ENCODE data around the gene DAPK1.

Gene DAPK1

DNA sequence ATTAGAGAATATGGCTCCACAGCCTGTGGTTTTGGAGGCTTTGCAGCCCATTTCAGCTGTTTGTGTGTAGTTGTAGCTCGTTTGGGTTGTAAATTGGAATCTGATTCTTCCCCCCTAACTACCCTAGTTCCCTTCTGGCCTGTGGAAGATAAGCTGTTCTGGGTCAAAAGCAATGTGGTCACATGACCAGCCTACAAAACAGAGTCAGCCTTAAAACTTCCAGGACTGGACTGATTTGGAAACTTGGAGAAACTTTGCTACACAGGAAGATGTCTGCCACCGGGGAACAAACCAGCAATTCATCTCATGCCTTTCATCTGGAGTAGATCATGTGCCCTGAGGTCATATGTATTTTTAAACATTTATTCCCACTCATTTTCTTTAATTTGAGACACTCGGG is 83.8 kb downstream of the DAPK1 start:
- no peak for DNase-seq (ENCODE audit: low read depth, low spot score)
- in situ Hi-C loops (cut with HindIII; ENCODE audit: low sequenced_read_pairs) = no loop called here
- TF ChIP-seq, protein P1, sequence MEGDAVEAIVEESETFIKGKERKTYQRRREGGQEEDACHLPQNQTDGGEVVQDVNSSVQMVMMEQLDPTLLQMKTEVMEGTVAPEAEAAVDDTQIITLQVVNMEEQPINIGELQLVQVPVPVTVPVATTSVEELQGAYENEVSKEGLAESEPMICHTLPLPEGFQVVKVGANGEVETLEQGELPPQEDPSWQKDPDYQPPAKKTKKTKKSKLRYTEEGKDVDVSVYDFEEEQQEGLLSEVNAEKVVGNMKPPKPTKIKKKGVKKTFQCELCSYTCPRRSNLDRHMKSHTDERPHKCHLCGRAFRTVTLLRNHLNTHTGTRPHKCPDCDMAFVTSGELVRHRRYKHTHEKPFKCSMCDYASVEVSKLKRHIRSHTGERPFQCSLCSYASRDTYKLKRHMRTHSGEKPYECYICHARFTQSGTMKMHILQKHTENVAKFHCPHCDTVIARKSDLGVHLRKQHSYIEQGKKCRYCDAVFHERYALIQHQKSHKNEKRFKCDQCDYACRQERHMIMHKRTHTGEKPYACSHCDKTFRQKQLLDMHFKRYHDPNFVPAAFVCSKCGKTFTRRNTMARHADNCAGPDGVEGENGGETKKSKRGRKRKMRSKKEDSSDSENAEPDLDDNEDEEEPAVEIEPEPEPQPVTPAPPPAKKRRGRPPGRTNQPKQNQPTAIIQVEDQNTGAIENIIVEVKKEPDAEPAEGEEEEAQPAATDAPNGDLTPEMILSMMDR (IDR thresholded peaks at IDR 0.05; ENCODE audit: low read depth, low read length) = no peak
- H3K4me3 ChIP-seq (ENCODE audit: low read depth, low read length) = no peak overlapping the region

DNA sequence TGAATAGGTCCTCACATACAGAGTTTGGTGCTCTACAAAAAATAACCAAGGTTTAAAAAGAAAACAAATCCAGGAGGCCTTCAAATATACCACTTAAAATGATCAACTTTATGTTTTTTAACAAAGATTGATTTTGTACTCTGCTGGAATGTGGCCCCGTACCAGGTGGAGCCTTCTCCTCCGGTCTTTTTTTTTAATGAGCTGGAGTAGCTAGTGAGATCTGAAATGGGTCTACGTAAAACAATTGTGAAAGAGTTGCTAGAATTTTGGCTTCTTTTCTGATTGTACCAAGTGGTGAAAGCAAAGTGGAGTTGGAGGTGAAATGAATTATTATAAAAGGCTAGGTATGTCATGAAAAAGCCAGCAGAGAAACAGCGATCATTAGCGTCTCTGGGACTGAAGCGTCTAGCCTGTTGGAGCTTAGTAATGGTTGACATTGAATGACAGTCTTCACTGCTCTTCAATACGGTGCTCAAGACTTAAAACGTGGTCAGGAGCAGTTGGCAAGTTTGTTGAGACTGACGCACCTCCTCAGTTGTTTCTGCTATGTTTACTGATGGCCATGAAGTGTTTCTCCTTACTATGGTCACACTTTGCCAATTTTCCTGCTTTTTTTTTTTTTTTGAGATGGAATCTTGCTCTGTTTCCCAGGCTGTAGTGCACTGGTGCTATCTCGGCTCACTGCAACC is 84.4 kb downstream of the DAPK1 start:
- in situ Hi-C loops (cut with HindIII; ENCODE audit: low sequenced_read_pairs) = no loop called here
- TF ChIP-seq, protein P1 (IDR thresholded peaks at IDR 0.05; ENCODE audit: low read depth, low read length) = no peak
- DNase-seq (ENCODE audit: low read depth, low spot score) = no peak
- no peak overlapping the region for H3K4me3 ChIP-seq (ENCODE audit: low read depth, low read length)

DNA sequence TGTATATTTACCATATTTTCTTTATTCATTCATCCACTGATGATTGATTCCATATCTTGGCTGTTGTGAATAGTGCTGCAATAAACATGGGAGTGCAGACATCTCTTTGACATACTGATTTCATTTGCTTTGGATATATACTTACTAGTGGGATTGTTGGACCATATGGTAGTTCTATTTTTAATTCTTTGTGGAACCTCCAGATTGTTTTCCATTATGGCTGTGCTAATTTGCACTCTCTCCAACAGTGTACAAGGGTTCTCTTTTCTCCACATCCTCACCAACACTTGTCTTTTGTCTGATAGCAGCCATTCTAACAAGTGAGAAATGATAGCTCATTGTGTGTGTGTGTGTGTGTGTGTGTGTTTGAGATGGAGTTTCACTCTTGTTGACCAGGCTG is 86.7 kb downstream of the DAPK1 start:
- TF ChIP-seq, protein P1 (IDR thresholded peaks at IDR 0.05; ENCODE audit: low read depth, low read length) = no peak
- in situ Hi-C loops (cut with HindIII; ENCODE audit: low sequenced_read_pairs) = no loop called here
- no peak overlapping the region for H3K4me3 ChIP-seq (ENCODE audit: low read depth, low read length)
- DNase-seq (ENCODE audit: low read depth, low spot score) = no peak

DNA sequence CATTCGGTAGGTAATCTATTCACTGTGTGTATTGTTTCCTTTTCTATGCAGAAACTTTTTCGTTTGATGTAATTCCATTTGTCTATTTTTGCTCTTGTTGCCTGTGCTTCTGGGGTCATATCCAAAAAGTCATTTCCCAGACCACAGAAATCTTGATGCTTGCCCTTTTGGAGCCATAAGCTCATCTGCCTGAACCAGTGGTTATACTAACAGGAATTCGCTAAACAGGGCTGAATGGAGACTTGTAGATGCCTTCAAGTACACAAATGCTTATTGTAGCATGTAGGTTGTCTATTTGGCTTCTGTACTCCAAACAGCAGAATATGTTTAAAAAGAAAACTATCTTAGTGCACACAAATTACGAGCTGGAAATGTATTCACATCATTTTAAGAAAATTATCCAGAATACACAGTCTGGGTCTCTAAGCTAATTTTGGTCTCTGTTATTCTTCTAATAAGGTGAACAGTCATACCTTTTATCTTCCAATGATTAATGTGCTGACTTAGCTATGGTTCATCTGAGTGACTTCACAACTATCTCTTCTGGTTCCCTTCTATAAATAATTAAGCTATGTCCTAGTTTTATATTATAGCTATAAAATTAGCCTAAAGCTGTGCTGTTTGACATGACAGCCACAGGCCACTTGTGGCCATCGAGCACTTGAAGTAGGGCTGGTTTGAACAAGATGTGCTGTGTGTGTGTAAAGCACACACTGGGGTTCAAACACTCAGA is 87.6 kb downstream of the DAPK1 start:
- TF ChIP-seq, protein P1 (IDR thresholded peaks at IDR 0.05; ENCODE audit: low read depth, low read length) = no peak
- in situ Hi-C loops (cut with HindIII; ENCODE audit: low sequenced_read_pairs) = no loop called here
- DNase-seq (ENCODE audit: low read depth, low spot score) = no peak
- H3K4me3 ChIP-seq (ENCODE audit: low read depth, low read length) = no peak overlapping the region

DNA sequence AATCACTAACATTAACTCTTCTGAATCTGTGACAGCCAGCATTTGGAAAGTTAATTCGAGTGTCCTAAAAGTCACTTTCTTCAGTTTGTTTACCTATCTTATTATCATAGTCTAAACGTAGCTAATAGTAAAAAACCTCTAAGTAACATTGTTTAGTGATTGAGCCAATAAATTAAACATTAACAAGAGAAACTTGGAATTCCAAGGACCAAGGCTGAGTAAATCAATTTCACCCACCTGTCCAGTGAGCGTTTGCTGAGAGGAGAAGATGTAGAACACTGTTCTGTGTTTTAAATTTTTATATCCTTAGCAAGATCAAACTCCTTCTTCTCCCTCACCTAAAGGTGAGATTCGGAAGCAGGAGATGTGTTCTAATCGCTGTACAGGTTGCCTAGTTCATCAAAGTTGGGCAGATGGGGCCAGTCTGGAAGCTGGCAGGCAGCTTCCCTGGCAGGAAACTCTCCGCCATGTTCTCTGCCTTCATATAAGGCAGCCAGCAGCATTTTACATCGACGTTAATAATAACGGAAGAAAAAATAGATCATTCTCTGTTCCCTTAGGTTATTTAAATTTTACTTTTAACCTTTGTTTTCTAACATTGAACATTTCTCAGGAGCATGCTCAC is 89.2 kb downstream of the DAPK1 start:
- H3K4me3 ChIP-seq (ENCODE audit: low read depth, low read length) = no peak overlapping the region
- DNase-seq (ENCODE audit: low read depth, low spot score) = no peak
- in situ Hi-C loops (cut with HindIII; ENCODE audit: low sequenced_read_pairs) = no loop called here
- TF ChIP-seq, protein P1 (IDR thresholded peaks at IDR 0.05; ENCODE audit: low read depth, low read length) = no peak

DNA sequence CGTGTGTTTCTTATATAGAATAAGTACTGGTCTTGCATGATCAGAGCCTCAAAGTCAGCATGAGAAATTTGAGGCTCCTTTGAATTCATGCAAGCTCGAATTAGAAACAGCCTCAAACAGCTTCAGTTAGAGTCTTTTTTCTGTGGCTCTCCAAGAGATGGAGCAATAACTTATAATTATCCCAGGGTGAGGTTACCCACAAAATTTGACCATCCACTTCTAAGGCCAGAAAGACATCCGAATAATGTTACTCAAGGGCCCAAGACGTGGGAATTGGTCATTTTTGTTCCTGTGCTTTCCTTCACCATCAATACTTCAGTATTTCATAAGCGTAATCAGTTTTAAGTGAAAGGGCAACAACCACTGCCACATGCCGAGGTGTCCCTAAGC is 89.7 kb downstream of the DAPK1 start:
- no peak overlapping the region for H3K4me3 ChIP-seq (ENCODE audit: low read depth, low read length)
- TF ChIP-seq, protein P1 (IDR thresholded peaks at IDR 0.05; ENCODE audit: low read depth, low read length) = no peak
- in situ Hi-C loops (cut with HindIII; ENCODE audit: low sequenced_read_pairs) = no loop called here
- DNase-seq (ENCODE audit: low read depth, low spot score) = no peak
